ENCODE data around the gene RAPH1. TPM values are rescaled to one million over a fixed set of nuclear protein-coding genes. Genes with fewer than 3 reads are reported as not detected.

RAPH1 gene
- total and polyA plus RNA-seq, 4 donors, result 7.2 to 62.7 (median 35.1) TPM

- whole genome bisulfite sequencing, 2 donors, result 69 to 72% methylated on average over 7 of the region's 7 CpGs
- peaks cover 4 to 46% (median 31%) of the 10 kb centered on the region in 4 donors for H3K36me3 ChIP-seq (ENCODE audit: control insufficient read depth in 4 of 4, insufficient read depth in 4 of 4, low read length in 4 of 4)
These were observed 90.4 kb downstream of the RAPH1 start for GRCh38 chr2:203444738-203445137.

GRCh38 chr2:203442463-203442862 lies 92.6 kb downstream of the RAPH1 start:
- Histone ChIP-seq H3K27me3 (ENCODE audit: control insufficient read depth in 3 of 3, insufficient read depth in 3 of 3, low read length in 2 of 3) (no peaks in the 10 kb centered on the region), H3K27ac (ENCODE audit: low read depth in 1 of 2, low read length in 1 of 2) (no peak overlapping the region), H3K9ac (ENCODE audit: insufficient read depth in 1 of 2, low read length in 2 of 2) (no peak overlapping the region), H3K4me1 (ENCODE audit: control insufficient read depth in 5 of 5, insufficient read depth in 5 of 5, low read length in 5 of 5) (peaks cover 0 to 7% (median 0%) of the 10 kb centered on the region in 5 donors), H3K9me3 (ENCODE audit: control insufficient read depth in 4 of 4, insufficient read depth in 3 of 4, low read length in 3 of 4) (no peaks in the 10 kb centered on the region), H3K4me3 (no peak overlapping the region), H3K36me3 (ENCODE audit: control insufficient read depth in 4 of 4, insufficient read depth in 4 of 4, low read length in 4 of 4) (peaks cover 6 to 46% (median 33%) of the 10 kb centered on the region in 4 donors)
- no peak for ATAC-seq (ENCODE audit: insufficient read depth, low FRiP score)
- no peak for TF ChIP-seq CTCF (IDR thresholded peaks at IDR 0.05; ENCODE audit: control extremely low read depth, extremely low read depth)
- no peak for DNase-seq
- 72 to 84% methylated on average over 5 of the region's 5 CpGs for WGBS, 2 donors

More at GRCh38 chr2:203444738-203445137, 90.4 kb downstream of the RAPH1 start:
- H3K27ac ChIP-seq (ENCODE audit: low read depth in 1 of 2, low read length in 1 of 2), result no peak overlapping the region
- ATAC-seq (ENCODE audit: insufficient read depth, low FRiP score) (no peak), DNase-seq (peak in 1 of 3 donors; percentile 25)
- TF ChIP-seq CTCF (IDR thresholded peaks at IDR 0.05; ENCODE audit: control extremely low read depth, extremely low read depth), result no peak
- H3K4me3 ChIP-seq, result no peak overlapping the region
- no peaks in the 10 kb centered on the region for H3K27me3 ChIP-seq (ENCODE audit: control insufficient read depth in 3 of 3, insufficient read depth in 3 of 3, low read length in 2 of 3)
- H3K4me1 ChIP-seq (ENCODE audit: control insufficient read depth in 5 of 5, insufficient read depth in 5 of 5, low read length in 5 of 5), result peaks cover 0 to 4% (median 0%) of the 10 kb centered on the region in 5 donors
- no peaks in the 10 kb centered on the region for H3K9me3 ChIP-seq (ENCODE audit: control insufficient read depth in 4 of 4, insufficient read depth in 3 of 4, low read length in 3 of 4)
- no peak overlapping the region for H3K9ac ChIP-seq (ENCODE audit: insufficient read depth in 1 of 2, low read length in 2 of 2)

GRCh38 chr2:203441463-203441862 lies 93.6 kb downstream of the RAPH1 start:
- Histone ChIP-seq H3K27me3 (ENCODE audit: control insufficient read depth in 3 of 3, insufficient read depth in 3 of 3, low read length in 2 of 3) (no peaks in the 10 kb centered on the region), H3K27ac (ENCODE audit: low read depth in 1 of 2, low read length in 1 of 2) (peak overlapping the region in 1 of 2 donors; percentile 17), H3K9me3 (ENCODE audit: control insufficient read depth in 4 of 4, insufficient read depth in 3 of 4, low read length in 3 of 4) (no peaks in the 10 kb centered on the region), H3K9ac (ENCODE audit: insufficient read depth in 1 of 2, low read length in 2 of 2) (no peak overlapping the region), H3K4me3 (no peak overlapping the region), H3K36me3 (ENCODE audit: control insufficient read depth in 4 of 4, insufficient read depth in 4 of 4, low read length in 4 of 4) (peaks cover 7 to 44% (median 28%) of the 10 kb centered on the region in 4 donors), H3K4me1 (ENCODE audit: control insufficient read depth in 5 of 5, insufficient read depth in 5 of 5, low read length in 5 of 5) (peaks cover 0 to 7% (median 0%) of the 10 kb centered on the region in 5 donors)
- no peak for TF ChIP-seq CTCF (IDR thresholded peaks at IDR 0.05; ENCODE audit: control extremely low read depth, extremely low read depth)
- WGBS, 2 donors, result 77 to 81% methylated on average over 3 of the region's 3 CpGs
- no peak for ATAC-seq (ENCODE audit: insufficient read depth, low FRiP score)
- DNase-seq, result no peak

DNA sequence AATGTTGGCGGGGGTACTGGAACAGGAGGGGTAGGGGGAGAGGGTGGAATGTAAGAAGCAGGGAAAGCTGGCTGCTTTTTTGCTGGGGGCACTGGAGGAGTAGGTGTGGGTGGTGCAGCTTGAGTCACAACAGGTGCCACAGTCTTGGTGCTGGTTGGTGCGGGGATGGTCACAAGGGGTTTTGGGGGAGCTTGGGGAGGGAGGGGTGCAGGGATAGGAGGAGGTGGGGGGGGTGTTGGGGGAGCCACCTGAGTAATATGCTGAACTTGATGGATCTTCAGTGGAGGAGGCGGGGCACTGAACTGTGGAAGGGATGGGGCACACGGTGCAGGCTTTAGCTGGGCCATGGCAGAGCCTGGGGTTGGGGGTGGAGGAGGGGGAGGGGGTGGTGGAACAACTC lies 94.4 kb downstream of the RAPH1 start:
- Histone ChIP-seq H3K9me3 (ENCODE audit: control insufficient read depth in 4 of 4, insufficient read depth in 3 of 4, low read length in 3 of 4) (no peaks in the 10 kb centered on the region), H3K4me3 (no peak overlapping the region), H3K27ac (ENCODE audit: low read depth in 1 of 2, low read length in 1 of 2) (no peak overlapping the region), H3K27me3 (ENCODE audit: control insufficient read depth in 3 of 3, insufficient read depth in 3 of 3, low read length in 2 of 3) (no peaks in the 10 kb centered on the region), H3K9ac (ENCODE audit: insufficient read depth in 1 of 2, low read length in 2 of 2) (no peak overlapping the region), H3K4me1 (ENCODE audit: control insufficient read depth in 5 of 5, insufficient read depth in 5 of 5, low read length in 5 of 5) (peaks cover 0 to 7% (median 0%) of the 10 kb centered on the region in 5 donors), H3K36me3 (ENCODE audit: control insufficient read depth in 4 of 4, insufficient read depth in 4 of 4, low read length in 4 of 4) (peaks cover 2 to 42% (median 28%) of the 10 kb centered on the region in 4 donors)
- 92 to 97% methylated on average over 4 of the region's 4 CpGs for WGBS, 2 donors
- ATAC-seq (ENCODE audit: insufficient read depth, low FRiP score), result no peak
- no peak for TF ChIP-seq CTCF (IDR thresholded peaks at IDR 0.05; ENCODE audit: control extremely low read depth, extremely low read depth)
- DNase-seq, result no peak
